HEK293T (cell line): ENCODE results near the gene ARAF.

Experiments used
- ELF4 ChIP-seq: fragments of 450-650 bp; IDR thresholded peaks from 2 replicates; pipeline ENCODE4 v1.6.1; 2017; ENCODE audit warnings: antibody characterized with exemption
- FOXK2 ChIP-seq: fragments of 450-650 bp; IDR thresholded peaks from 2 replicates; pipeline ENCODE4 v1.6.1; 2016; ENCODE audit warnings: mild to moderate bottlenecking
- PKNOX1 ChIP-seq: fragments of 450-650 bp; IDR thresholded peaks from 2 replicates; pipeline ENCODE4 v1.6.1; 2016
- SP1 ChIP-seq: fragments of 450-650 bp; IDR thresholded peaks from 2 replicates; pipeline ENCODE4 v1.6.1; 2017

- TF ChIP-seq FOXK2 (no peak), SP1 (no peak), ELF4 (no peak), PKNOX1 (no peak)
These were observed 34.8 kb downstream of the ARAF start for GRCh38 chrX:47595716-47596251.
